K562 (cell line): ENCODE data around the gene RBMS3. TPM values are rescaled to one million over a fixed set of nuclear protein-coding genes. Genes with fewer than 3 reads are reported as not detected.

ENCODE experiments used
- ATAC-seq: fragments of 200-7000 bp; cut with Tn5 transposase; 3 replicates; pipeline ENCODE4 v1.9.1; 2020; ENCODE audit warnings: moderate library complexity
- BruUV-seq: library from RNA; stranded (reverse); fragments of 400-500 nt; replicated peaks from 2 replicates; lab custom pipeline; 2021; lab: Mats Ljungman, UMichigan
- CTCF ChIA-PET: fragments of 300-600 bp; formaldehyde crosslinking; extraction: SDS; loops from one replicate; lab custom pipeline; 2021; ENCODE audit warnings: low intra/inter-chr PET ratio; lab: Yijun Ruan, JAX
- POLR2A ChIA-PET: fragments of 300-600, 350-650 bp; sonication (Branson Sonifier 250); formaldehyde crosslinking; extraction: SDS; loops from one replicate; lab custom pipeline; 2021; ENCODE audit warnings: antibody characterized with exemption, inconsistent platforms; lab: Yijun Ruan, JAX
- DNase-seq, 4 experiments: peaks; one replicate each; pipeline versions ENCODE4 v3.0.0 to v3.0.0-alpha.2; 2011 to 2018; ENCODE audit warnings: low spot score in 3 of 4, mixed read lengths in 3 of 4; ENCODE audit errors: extremely low read depth in 1 of 4
- FAIRE-seq: peaks from 2 replicates; lab custom pipeline; 2011; peaks lifted over from hg19 to GRCh38; lab: Jason Lieb, UNC
- H2AFZ ChIP-seq: 2 replicates; pipeline ENCODE4 v1.6.0; 2011; ENCODE audit warnings: low read depth, low read length, control low read depth, inconsistent platforms
- H3K27ac ChIP-seq: fragments of 200-600 bp; 3 replicates; pipeline ENCODE4 v1.8.0; 2011; ENCODE audit warnings: low read depth, mild to moderate bottlenecking, control low read depth, inconsistent platforms, low read length, moderate library complexity, mixed read lengths; ENCODE audit errors: extremely low read depth
- H3K27me3 ChIP-seq, 2 experiments: fragments of 300-600 bp in 1 of 2; 2 replicates in 1 of 2; 3 replicates in 1 of 2; pipeline versions ENCODE4 v1.6.0 to v1.8.0; 2011; ENCODE audit warnings: inconsistent platforms in 2 of 2, low read length in 2 of 2, mild to moderate bottlenecking in 1 of 2, mixed read lengths in 1 of 2, moderate library complexity in 1 of 2; ENCODE audit not compliant: control insufficient read depth in 2 of 2, insufficient read depth in 2 of 2
- H3K36me3 ChIP-seq: fragments of 300-600 bp; 3 replicates; pipeline ENCODE4 v1.8.0; 2011; ENCODE audit warnings: mild to moderate bottlenecking, low read length, inconsistent platforms; ENCODE audit not compliant: control insufficient read depth, insufficient read depth
- H3K4me1 ChIP-seq, 2 experiments: fragments of 200-600 bp in 1 of 2; replicated peaks in 1 of 2; 2 replicates in 1 of 2; 3 replicates in 1 of 2; pipeline versions ENCODE4 v1.5.1 to v1.8.0; 2011; ENCODE audit warnings: inconsistent platforms in 2 of 2, low read length in 2 of 2, mild to moderate bottlenecking in 1 of 2, mixed read lengths in 1 of 2, moderate library complexity in 1 of 2; ENCODE audit not compliant: control insufficient read depth in 2 of 2, insufficient read depth in 2 of 2
- H3K4me2 ChIP-seq: 2 replicates; pipeline ENCODE4 v1.6.1; 2011; ENCODE audit warnings: low read length, control low read depth, inconsistent platforms, mixed read lengths; ENCODE audit not compliant: insufficient read depth
- H3K4me3 ChIP-seq: fragments of 200-600 bp; sonication (generic), shearing (Covaris generic); 2 replicates; pipeline ENCODE4 v1.5.1; 2016; ENCODE audit warnings: control low read depth, inconsistent platforms
- H3K79me2 ChIP-seq: fragments of 200-600 bp; 3 replicates; pipeline ENCODE4 v1.8.0; 2011; ENCODE audit warnings: low read length, inconsistent platforms; ENCODE audit not compliant: control insufficient read depth, insufficient read depth
- H3K9ac ChIP-seq, 2 experiments: 2 replicates each; pipeline versions ENCODE4 v1.6.0 to v1.6.1; 2011; ENCODE audit warnings: low read depth in 2 of 2, low read length in 2 of 2, control low read depth in 1 of 2, inconsistent platforms in 1 of 2, mild to moderate bottlenecking in 1 of 2, mixed read lengths in 1 of 2; ENCODE audit not compliant: insufficient read depth in 1 of 2
- H3K9me1 ChIP-seq: one replicate; pipeline ENCODE4 v1.6.0; 2011; ENCODE audit warnings: inconsistent platforms, mild to moderate bottlenecking, low read length, moderate library complexity; ENCODE audit not compliant: control insufficient read depth, insufficient read depth
- H3K9me3 ChIP-seq: replicated peaks from 2 replicates; pipeline ENCODE4 v1.5.1; 2011; ENCODE audit warnings: low read depth, low read length, inconsistent platforms; ENCODE audit not compliant: control insufficient read depth, insufficient read depth
- H4K20me1 ChIP-seq: replicated peaks from 2 replicates; pipeline ENCODE4 v1.6.1; 2011; ENCODE audit warnings: low read length, inconsistent platforms, mixed read lengths; ENCODE audit not compliant: control insufficient read depth, insufficient read depth
- ATF7 ChIP-seq: fragments of 450-650 bp; IDR thresholded peaks from 2 replicates; pipeline ENCODE4 v1.7.1; 2014; ENCODE audit warnings: mild to moderate bottlenecking, moderate library complexity
- CBFA2T3 ChIP-seq: fragments of 450-650 bp; IDR thresholded peaks from 2 replicates; pipeline ENCODE4 v1.6.1; 2017
- CCAR2 ChIP-seq: fragments of 200-400 bp; formaldehyde crosslinking; IDR thresholded peaks from 2 replicates; pipeline ENCODE4 v1.6.1; 2017; ENCODE audit warnings: mild to moderate bottlenecking, low read depth, low read length
- MEF2A ChIP-seq: IDR thresholded peaks from 2 replicates; pipeline ENCODE4 v1.6.1; 2011; ENCODE audit warnings: low read depth, mild to moderate bottlenecking, low read length, moderate library complexity; ENCODE audit not compliant: control insufficient read depth
- RHOXF2B ChIP-seq: fragments of 250-450 bp; sonication (Bioruptor Pico); conservative IDR thresholded peaks from 2 replicates; pipeline ENCODE4 v1.5.1; 2021
- SIN3A ChIP-seq, 2 experiments: fragments of 150-350 bp in 1 of 2; IDR thresholded peaks; 2 replicates each; pipeline ENCODE4 v1.6.1; 2011 to 2016; ENCODE audit warnings: borderline replicate concordance in 2 of 2, low read depth in 2 of 2, low read length in 2 of 2, mild to moderate bottlenecking in 2 of 2, moderate library complexity in 2 of 2; ENCODE audit not compliant: control insufficient read depth in 1 of 2
- STAT5A ChIP-seq: IDR thresholded peaks from 2 replicates; pipeline ENCODE4 v1.6.1; 2012; ENCODE audit warnings: low read length, inconsistent platforms, borderline replicate concordance
- ZBTB8A ChIP-seq: fragments of 450-650 bp; IDR thresholded peaks from 2 replicates; pipeline ENCODE4 v1.6.1; 2018; ENCODE audit warnings: mild to moderate bottlenecking, moderate library complexity; ENCODE audit not compliant: partially characterized antibody
- ZNF311 ChIP-seq: fragments of 250-450 bp; sonication (Bioruptor Pico); IDR thresholded peaks from 2 replicates; pipeline ENCODE4 v1.4.0; 2020; ENCODE audit warnings: mild to moderate bottlenecking, moderate library complexity
- ZNF384 ChIP-seq: IDR thresholded peaks from 2 replicates; pipeline ENCODE4 v1.6.1; 2012; ENCODE audit warnings: low read depth, low read length, improper control_type of control experiment
- WGBS: fragments of 100-300 bp; shearing (Covaris generic); methylation state at CpG from one replicate; pipeline ENCODE4 v1.1.6; 2016; ENCODE audit warnings: low coverage, mixed read lengths; ENCODE audit not compliant: insufficient coverage; ENCODE audit errors: missing lambda C conversion rate; 5-methylcytosine and 5-hydroxymethylcytosine counted together
- in situ Hi-C: fragments of 300-500 bp; cut with MboI; formaldehyde crosslinking; loops from 4 replicates; pipeline ENCODE4 v1.15.0; 2018; ENCODE audit warnings: inconsistent platforms, mixed read lengths
- intact Hi-C: fragments of 100-400 bp; cut with micrococcal nuclease; formaldehyde crosslinking; loops from 2 replicates; pipeline ENCODE4 v1.14.2; 2022
- polyA plus RNA-seq, 8 experiments: library from polyadenylated mRNA; depleted of rRNA in 4 of 8; stranded (reverse) in 5 of 8; unstranded in 3 of 8; fragments of >200 nt; fragmentation: Nextera tagmentation in 2 of 8; fragmentation: Illumina TruSeq in 1 of 8; extraction: Ambion mirVana in 2 of 8; extraction: Trizol in 1 of 8; gene quantifications; 2 replicates each; pipeline versions ENCODE4 v1.2.1 to v1.2.3, GENCODE V29; 2011 to 2014; ENCODE audit warnings: inconsistent platforms in 1 of 8, missing spikeins in 1 of 8
- total RNA-seq, 7 experiments: library from RNA; depleted of rRNA in 6 of 7; stranded (reverse); fragments of >200 nt in 6 of 7; fragmentation: Illumina TruSeq in 2 of 7; extraction: Trizol in 2 of 7; gene quantifications; 2 replicates each; pipeline versions ENCODE4 v1.2.1 to v1.2.3, GENCODE V29; 2011 to 2021; ENCODE audit warnings: low replicate concordance in 1 of 7
- TF ChIP-seq, protein P1 (sequence below): fragments of 250-450 bp; sonication (Bioruptor Pico); IDR thresholded peaks from 2 replicates; pipeline ENCODE4 v1.8.0; 2022; ENCODE audit warnings: inconsistent platforms
- TF ChIP-seq, protein P2 (sequence below): fragments of 200-800 bp; sonication (Bioruptor generic); IDR thresholded peaks from 2 replicates; pipeline ENCODE4 v1.6.1; 2017; ENCODE audit warnings: missing genetic modification characterization, missing compliant biosample characterization
- TF ChIP-seq, protein P3 (sequence below): fragments of 250-450 bp; sonication (Bioruptor Pico); IDR thresholded peaks from 2 replicates; pipeline ENCODE4 v1.8.0; 2021; ENCODE audit warnings: mild to moderate bottlenecking, moderate library complexity
- TF ChIP-seq, protein P4 (sequence below), 2 experiments: fragments of 250-450 bp in 1 of 2; fragments of 450-650 bp in 1 of 2; sonication (Bioruptor Pico) in 1 of 2; IDR thresholded peaks; 2 replicates each; pipeline versions ENCODE4 v1.6.1 to v1.8.0; 2016 to 2021; ENCODE audit warnings: mild to moderate bottlenecking in 2 of 2, moderate library complexity in 2 of 2, missing compliant biosample characterization in 1 of 2, missing genetic modification characterization in 1 of 2

The RBMS3 gene
- total and polyA plus RNA-seq, 9 of the 15 experiments (the other 6 are each of a cell fraction or from before 2014, with no cell fraction given) = 0.20 TPM; not detected in 8

DNA sequence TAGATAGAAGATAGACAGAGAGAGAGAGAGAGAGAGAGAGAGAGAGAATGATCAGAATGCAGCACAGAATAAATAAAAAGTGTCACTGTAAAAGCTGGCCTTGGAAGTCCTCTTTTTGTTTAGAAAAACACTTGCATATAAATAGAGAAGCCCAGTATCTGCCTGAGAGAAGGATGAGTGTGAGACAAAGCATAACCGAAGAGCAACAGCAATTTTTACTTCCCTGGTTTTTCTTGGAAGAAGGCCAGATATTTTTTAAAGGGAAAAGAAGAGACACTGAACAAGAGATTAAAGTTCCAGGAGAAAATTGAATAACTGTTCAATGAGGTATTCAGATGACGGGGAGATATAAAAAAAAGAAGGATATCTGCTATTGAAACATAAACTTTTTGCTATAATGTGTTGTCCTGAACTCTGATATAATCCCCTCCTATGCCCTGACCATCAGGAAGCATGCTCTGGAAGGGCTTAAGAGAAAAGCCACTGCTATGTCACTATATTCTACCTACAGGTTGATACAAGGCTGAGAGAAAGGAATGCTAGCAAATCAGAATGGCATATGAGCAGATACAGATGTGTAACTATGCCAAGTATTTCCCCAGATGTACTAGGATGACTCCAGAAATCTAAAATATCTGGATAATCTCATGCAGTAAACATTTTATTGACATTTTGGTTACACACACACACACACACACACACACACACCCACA, 358.9 kb downstream of the RBMS3 start (continued):
- TF ChIP-seq, protein P1, sequence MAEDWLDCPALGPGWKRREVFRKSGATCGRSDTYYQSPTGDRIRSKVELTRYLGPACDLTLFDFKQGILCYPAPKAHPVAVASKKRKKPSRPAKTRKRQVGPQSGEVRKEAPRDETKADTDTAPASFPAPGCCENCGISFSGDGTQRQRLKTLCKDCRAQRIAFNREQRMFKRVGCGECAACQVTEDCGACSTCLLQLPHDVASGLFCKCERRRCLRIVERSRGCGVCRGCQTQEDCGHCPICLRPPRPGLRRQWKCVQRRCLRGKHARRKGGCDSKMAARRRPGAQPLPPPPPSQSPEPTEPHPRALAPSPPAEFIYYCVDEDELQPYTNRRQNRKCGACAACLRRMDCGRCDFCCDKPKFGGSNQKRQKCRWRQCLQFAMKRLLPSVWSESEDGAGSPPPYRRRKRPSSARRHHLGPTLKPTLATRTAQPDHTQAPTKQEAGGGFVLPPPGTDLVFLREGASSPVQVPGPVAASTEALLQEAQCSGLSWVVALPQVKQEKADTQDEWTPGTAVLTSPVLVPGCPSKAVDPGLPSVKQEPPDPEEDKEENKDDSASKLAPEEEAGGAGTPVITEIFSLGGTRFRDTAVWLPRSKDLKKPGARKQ = no peak
- TF ChIP-seq STAT5A = no peak
- TF ChIP-seq, all 486 proteins: peak for 0

DNA sequence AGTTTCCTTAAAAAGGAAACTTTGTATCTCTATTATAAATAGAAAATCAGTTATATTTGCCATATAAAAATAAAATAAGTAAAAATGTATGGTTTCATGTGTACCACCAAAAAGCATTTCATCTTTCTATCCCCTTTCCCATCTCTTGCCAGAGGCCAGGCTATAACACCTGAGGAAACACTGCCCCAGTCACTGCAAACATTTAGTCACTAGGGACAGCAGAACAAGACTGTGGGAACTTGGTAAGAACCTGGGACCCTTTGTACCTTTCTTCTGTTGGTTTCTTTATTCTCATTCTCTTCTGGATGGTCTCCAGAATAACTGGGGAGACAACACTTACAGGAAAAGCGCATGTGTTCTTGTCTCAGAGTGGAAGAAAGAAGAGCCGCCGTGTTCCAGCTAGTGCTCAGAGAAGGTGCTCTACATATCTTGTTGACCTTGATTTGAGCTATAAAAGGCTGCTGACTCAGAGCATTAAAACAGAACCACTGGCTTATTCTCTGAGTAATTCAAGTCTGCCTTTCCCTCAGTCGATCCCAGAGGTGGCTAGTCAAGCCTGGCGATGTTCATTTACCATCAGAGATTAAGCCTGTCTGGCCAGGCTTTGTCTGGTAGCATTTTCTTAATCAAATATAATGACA, 361.6 kb downstream of the RBMS3 start:
- Histone ChIP-seq H3K4me1 (no peaks in the 10 kb centered on the region), H3K4me2 (no peak overlapping the region), H3K4me3 (no peak overlapping the region), H3K27ac (no peak overlapping the region), H4K20me1 (no peaks in the 10 kb centered on the region), H3K9me3 (no peaks in the 10 kb centered on the region; the same call in none of the 2 replicates), H3K9me1 (no peaks in the 10 kb centered on the region), H3K9ac (no peak overlapping the region), H3K27me3 (no peaks in the 10 kb centered on the region)
- intact Hi-C loops (no loop called here), in situ Hi-C loops (no loop called here)
- no TSS peak for BruUV-seq
- POLR2A ChIA-PET = no interaction called here
- WGBS = 0% methylated on average over 5 of the region's 5 CpGs
- ATAC-seq = no peak
- TF ChIP-seq SIN3A (IDR thresholded peaks at IDR 0.05; ENCODE audit: borderline replicate concordance in 2 of 2, control insufficient read depth in 1 of 2, low read depth in 2 of 2, low read length in 2 of 2) = no peak
- TF ChIP-seq, protein P2, sequence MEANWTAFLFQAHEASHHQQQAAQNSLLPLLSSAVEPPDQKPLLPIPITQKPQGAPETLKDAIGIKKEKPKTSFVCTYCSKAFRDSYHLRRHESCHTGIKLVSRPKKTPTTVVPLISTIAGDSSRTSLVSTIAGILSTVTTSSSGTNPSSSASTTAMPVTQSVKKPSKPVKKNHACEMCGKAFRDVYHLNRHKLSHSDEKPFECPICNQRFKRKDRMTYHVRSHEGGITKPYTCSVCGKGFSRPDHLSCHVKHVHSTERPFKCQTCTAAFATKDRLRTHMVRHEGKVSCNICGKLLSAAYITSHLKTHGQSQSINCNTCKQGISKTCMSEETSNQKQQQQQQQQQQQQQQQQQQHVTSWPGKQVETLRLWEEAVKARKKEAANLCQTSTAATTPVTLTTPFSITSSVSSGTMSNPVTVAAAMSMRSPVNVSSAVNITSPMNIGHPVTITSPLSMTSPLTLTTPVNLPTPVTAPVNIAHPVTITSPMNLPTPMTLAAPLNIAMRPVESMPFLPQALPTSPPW (CRISPR knock-in tag) = no peak
- no peak for TF ChIP-seq CBFA2T3
- TF ChIP-seq ZNF384 = no peak
- no peak for TF ChIP-seq CCAR2
- TF ChIP-seq RHOXF2B (CRISPR knock-in tag) = no peak
- TF ChIP-seq ATF7 = no peak
- no peak for TF ChIP-seq ZNF311 (CRISPR knock-in tag)
- TF ChIP-seq, protein P3, sequence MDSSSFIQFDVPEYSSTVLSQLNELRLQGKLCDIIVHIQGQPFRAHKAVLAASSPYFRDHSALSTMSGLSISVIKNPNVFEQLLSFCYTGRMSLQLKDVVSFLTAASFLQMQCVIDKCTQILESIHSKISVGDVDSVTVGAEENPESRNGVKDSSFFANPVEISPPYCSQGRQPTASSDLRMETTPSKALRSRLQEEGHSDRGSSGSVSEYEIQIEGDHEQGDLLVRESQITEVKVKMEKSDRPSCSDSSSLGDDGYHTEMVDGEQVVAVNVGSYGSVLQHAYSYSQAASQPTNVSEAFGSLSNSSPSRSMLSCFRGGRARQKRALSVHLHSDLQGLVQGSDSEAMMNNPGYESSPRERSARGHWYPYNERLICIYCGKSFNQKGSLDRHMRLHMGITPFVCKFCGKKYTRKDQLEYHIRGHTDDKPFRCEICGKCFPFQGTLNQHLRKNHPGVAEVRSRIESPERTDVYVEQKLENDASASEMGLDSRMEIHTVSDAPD (CRISPR knock-in tag) = no peak
- TF ChIP-seq MEF2A = no peak
- TF ChIP-seq, protein P4, sequence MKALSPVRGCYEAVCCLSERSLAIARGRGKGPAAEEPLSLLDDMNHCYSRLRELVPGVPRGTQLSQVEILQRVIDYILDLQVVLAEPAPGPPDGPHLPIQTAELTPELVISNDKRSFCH (CRISPR knock-in tag; IDR thresholded peaks at IDR 0.05) = no peak
- TF ChIP-seq, protein P4 (tag; IDR thresholded peaks at IDR 0.05) = no peak
- TF ChIP-seq ZBTB8A = no peak
- TF ChIP-seq, all 486 proteins: peak for 0
- Histone ChIP-seq H3K79me2 (no peaks in the 10 kb centered on the region), H3K36me3 (no peaks in the 10 kb centered on the region), H2AFZ (no peak overlapping the region)
- FAIRE-seq = no peak
- no peak for DNase-seq
- CTCF ChIA-PET = no interaction called here
